Hepatocyte (in vitro differentiated cells): ENCODE data around the gene GLS2.

Experiments
- EZH2phosphoT487 ChIP-seq: fragments of 200-600 bp; sonication (generic); IDR thresholded peaks from one replicate; pipeline ENCODE4 v1.6.1; 2018; ENCODE audit warnings: antibody characterized with exemption, mild to moderate bottlenecking, low read depth, moderate library complexity; ENCODE audit not compliant: unreplicated experiment, severe bottlenecking
- TF ChIP-seq, protein P1 (sequence below): fragments of 200-600 bp; sonication (generic); IDR thresholded peaks from 2 replicates; pipeline ENCODE4 v1.5.1; 2016; ENCODE audit warnings: antibody characterized with exemption, mild to moderate bottlenecking; ENCODE audit not compliant: poor library complexity

DNA sequence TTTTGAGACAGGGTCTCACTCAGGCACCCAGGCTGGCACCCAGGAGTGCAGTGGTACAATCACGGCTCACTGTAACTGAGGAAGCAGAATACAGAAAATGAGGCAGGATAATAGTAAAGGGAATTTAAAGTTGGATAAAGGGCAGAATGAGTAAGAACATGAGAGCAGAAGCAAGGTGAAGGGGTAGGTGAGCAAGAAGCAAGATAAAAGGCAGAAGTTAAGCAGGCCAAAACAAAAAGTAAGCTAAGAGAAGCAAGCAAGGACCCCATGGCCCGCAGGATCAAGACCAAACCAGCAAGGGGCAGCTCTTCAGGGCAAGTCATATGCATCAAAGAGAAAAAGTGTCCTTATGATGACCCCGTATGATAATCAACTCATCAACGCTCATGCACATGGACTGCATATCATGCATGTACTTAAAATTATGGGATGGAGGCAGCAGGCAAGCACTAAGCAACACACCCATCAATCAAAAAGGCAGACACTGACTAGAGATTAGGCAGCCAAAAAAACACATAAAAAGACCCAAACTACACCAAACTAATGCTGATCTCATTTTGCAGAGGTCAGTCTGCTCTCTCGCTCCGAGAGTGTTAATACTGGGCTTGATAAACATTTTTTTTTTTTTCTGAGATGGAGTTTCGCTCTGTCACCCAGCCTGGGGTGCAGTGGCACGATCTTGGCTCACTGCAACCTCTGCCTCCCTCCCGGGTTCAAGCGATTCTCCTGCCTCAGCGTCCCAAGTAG lies 50.4 kb downstream of the GLS2 start:
- TF ChIP-seq, protein P1, sequence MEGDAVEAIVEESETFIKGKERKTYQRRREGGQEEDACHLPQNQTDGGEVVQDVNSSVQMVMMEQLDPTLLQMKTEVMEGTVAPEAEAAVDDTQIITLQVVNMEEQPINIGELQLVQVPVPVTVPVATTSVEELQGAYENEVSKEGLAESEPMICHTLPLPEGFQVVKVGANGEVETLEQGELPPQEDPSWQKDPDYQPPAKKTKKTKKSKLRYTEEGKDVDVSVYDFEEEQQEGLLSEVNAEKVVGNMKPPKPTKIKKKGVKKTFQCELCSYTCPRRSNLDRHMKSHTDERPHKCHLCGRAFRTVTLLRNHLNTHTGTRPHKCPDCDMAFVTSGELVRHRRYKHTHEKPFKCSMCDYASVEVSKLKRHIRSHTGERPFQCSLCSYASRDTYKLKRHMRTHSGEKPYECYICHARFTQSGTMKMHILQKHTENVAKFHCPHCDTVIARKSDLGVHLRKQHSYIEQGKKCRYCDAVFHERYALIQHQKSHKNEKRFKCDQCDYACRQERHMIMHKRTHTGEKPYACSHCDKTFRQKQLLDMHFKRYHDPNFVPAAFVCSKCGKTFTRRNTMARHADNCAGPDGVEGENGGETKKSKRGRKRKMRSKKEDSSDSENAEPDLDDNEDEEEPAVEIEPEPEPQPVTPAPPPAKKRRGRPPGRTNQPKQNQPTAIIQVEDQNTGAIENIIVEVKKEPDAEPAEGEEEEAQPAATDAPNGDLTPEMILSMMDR, result no peak
- no peak for TF ChIP-seq EZH2phosphoT487
